GM19438 (cell line): Measurements from ENCODE around the gene ZNF576.
"Not testable (repeated sequence)": the region's sequence is repeated elsewhere in the genome, so short reads cannot be mapped to it uniquely, and the experiment has no call there.

Source experiments
- ATAC-seq: cut with Tn5 transposase; IDR thresholded peaks from one replicate; pipeline ENCODE4 v1.9.1; 2021; ENCODE audit warnings: low read depth; ENCODE audit not compliant: unreplicated experiment

The ZNF576 gene

DNA sequence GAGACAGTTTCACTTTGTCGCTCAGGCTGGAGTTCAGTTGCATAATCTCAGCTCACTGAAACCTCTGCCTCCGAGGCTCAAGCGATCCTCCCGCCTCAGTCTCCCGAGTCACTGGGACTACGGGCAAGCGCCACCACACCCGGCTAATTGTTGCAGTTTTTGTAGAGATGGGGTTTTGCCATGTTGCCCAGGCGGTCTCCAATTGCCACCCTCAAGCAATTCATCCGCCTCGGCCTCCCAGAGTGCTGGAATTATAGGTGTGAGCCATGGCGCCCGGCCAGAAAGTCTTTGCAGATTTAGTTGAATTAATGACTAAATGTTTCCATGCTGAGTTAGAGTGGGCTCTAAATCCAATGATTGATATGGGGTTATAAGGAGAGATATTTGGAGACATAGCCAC, 47.8 kb downstream of the ZNF576 start:
- no peak for ATAC-seq

DNA sequence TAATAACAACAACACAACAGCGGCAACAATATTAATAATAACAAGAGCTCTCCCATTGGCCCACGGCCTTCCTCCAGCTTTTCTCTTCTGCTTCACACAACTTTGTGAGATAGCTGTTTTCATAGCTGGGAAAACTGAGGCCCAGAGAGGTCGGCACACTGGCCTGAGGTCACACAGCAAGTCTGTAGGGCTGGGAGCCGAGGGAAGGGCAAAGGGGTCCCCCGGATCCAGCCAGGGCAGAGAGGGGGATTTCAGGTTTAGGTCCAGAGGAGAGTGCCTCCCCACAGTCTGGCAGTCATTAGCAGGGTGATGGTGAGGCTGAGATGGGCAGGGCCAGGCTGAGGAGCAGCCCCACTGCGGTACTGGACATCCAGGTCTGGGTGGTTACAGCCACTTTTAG, 52.2 kb downstream of the ZNF576 start:
- ATAC-seq = no peak

DNA sequence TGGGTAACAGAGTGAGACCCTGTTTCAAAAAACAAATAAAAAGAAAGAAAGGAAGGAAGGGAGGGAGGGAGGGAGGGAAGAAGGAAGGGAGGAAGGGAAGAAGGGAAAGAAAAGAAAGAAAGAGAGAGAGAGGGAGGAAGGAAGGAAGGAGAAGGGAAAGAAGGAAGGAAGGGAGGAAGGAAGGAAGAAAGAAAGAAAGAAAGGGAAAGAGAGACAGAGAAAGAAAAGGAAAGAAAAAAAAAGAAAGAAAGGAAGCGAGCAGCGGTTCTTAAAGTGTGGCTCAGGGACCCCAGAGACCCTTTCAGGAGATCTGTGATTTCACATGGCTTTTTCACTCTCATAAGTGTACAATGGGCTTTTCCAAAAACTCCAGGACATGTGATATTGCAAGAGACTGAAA, 53.1 kb downstream of the ZNF576 start:
- ATAC-seq = no peak

DNA sequence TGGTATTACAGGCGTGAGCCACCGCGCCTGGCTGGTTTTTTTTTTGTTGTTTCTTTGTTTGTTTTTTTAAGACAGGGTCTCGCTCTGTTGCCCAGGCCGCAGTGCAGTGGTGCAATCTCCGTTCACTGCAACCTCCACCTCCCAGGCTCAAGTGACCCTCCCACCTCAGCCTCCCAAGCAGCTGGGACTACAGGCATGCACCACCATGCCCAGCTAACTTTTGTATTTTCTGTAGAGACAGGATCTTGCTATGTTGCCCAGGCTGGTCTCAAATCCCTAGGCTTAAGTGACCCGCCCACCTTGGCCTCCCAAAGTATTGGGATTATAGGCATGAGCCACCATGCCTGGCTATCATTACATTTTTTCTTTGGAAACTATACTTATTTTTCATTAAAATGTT, 53.9 kb downstream of the ZNF576 start:
- ATAC-seq = not testable (repeated sequence)
